ENCODE measurements around the gene ZNF598. TPM values are rescaled to one million over a fixed set of nuclear protein-coding genes. Genes with fewer than 3 reads are reported as not detected.

ZNF598 gene
- polyA plus RNA-seq (2011; rRNA removed): 8.2 and 10.7 TPM in 2 replicates
- polyA minus RNA-seq (2011; rRNA and poly(A)+ RNA removed): 7.2 and 7.8 TPM in 2 replicates

DNA sequence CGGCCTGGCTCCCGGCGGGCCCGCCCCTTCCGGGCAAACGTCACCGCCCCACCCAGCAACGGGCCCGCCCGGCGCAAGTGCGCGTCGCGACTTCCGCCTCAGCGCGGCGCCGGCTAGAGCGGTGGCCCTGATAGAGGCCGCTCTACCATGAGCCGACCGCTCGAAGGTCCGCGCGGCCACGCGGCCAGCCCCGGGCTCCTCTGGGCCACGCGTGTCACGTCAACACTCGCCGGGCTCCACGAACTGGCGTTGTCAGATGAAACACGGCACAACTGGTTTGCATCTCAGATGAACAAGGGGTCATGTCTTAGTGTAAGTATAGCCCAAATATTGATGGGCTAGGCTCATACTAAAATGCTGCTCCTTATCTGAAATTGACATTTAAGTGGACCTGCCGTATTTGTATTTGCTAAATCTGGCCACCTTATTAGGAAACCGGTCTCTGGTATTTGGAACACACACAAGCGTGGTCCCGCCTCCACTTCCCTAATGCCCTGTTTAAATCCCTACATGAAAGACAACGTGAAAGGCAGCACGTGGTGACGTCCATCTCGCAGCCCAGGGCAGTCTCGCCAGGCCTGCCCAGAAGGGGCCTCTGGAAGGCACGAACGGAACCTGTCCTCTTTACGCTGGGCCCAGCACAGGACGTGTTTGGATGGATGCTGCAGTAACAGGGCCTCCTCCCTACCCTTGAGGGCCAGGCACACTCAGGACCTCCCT lies at the start of gene ZNF598:
Gene ZNF598 (minus strand): TSS at position 31 of the 720 bp plus-strand sequence.
- ChIA-PET CTCF (no interaction called here), POLR2A (interaction anchor here (3.0 kb wide), 1 partner anchor 45 kb away, joined by 13 read pairs; the partner anchor contains the start of gene RPS2)
- TF ChIP-seq, protein P1, sequence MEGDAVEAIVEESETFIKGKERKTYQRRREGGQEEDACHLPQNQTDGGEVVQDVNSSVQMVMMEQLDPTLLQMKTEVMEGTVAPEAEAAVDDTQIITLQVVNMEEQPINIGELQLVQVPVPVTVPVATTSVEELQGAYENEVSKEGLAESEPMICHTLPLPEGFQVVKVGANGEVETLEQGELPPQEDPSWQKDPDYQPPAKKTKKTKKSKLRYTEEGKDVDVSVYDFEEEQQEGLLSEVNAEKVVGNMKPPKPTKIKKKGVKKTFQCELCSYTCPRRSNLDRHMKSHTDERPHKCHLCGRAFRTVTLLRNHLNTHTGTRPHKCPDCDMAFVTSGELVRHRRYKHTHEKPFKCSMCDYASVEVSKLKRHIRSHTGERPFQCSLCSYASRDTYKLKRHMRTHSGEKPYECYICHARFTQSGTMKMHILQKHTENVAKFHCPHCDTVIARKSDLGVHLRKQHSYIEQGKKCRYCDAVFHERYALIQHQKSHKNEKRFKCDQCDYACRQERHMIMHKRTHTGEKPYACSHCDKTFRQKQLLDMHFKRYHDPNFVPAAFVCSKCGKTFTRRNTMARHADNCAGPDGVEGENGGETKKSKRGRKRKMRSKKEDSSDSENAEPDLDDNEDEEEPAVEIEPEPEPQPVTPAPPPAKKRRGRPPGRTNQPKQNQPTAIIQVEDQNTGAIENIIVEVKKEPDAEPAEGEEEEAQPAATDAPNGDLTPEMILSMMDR (IDR thresholded peaks at IDR 0.05; ENCODE audit: low read depth, low read length): no peak

DNA sequence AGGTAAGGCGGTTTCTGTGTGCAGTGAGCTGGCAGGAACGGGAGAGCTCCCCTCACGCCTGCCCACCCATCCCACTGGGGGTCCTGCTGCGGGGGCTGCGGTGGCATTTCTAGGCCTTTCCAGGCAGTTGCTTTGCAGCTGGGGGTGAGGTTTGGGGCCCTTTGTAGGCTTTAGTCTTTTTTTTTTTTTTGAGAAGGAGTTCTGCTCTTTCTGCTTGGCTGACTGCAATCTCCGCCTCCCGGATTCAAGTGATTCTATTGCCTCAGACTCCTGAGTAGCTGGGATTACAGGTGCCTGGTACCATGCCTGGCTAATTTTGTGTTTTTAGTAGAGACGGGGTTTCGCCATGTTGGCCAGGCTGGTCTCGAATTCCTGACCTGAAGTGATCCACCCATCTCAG lies 49.3 kb upstream of the ZNF598 start:
- Histone ChIP-seq H3K27me3 (ENCODE audit: control insufficient read depth, insufficient read depth, low read length) (no peaks in the 10 kb centered on the region), H3K27ac (ENCODE audit: low read depth, low read length) (no peak overlapping the region), H3K4me3 (ENCODE audit: low read depth, low read length) (no peak overlapping the region), H3K9me3 (ENCODE audit: control insufficient read depth, insufficient read depth, low read length) (no peaks in the 10 kb centered on the region)
- ChIA-PET CTCF (no interaction called here), POLR2A (interaction anchor here (0.6 to 0.7 kb wide), 3 partner anchors 13 to 94 kb away, joined by 4 to 5 read pairs (median 4); partner anchors contain the start of gene RPS2)
- no peak for DNase-seq (ENCODE audit: low read depth, low spot score)
- TF ChIP-seq, protein P1 (IDR thresholded peaks at IDR 0.05; ENCODE audit: low read depth, low read length): no peak

More for the DNA sequence above, at the start of gene ZNF598:
- no peaks in the 10 kb centered on the region; the same call in 1 of the 2 replicates for H3K9me3 ChIP-seq (ENCODE audit: control insufficient read depth, insufficient read depth, low read length)
- H3K27ac ChIP-seq (ENCODE audit: low read depth, low read length): peak within 1 kb of the TSS; percentile 70
- DNase-seq (ENCODE audit: low read depth, low spot score): no peak
- H3K27me3 ChIP-seq (ENCODE audit: control insufficient read depth, insufficient read depth, low read length): no peaks in the 10 kb centered on the region
- H3K4me3 ChIP-seq (ENCODE audit: low read depth, low read length): peak within 1 kb of the TSS; percentile 64

DNA sequence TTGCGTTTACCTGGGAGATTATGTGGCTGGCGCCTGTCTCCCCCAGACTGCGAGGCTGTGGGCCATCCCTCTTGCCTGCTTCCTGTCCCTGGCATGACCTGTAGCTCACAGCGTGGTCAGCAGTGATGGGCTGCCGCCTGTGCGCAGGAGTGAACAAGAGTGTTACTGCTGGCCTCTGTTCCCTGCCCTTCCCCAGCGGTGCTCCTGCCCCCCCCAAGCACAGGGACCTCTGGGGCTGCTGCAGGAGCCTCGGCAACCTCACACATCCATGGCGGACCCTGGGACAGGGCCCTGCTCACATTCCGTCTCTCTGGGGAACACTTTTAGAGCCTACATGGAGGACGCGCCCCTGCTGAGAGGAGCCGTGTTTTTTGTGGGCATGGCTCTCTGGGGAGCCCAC lies 48.8 kb upstream of the ZNF598 start:
- ChIA-PET POLR2A (interaction anchor here (0.7 kb wide), 1 partner anchor 26 kb away, joined by 5 read pairs; no protein-coding TSS in a partner anchor), CTCF (no interaction called here)
- Histone ChIP-seq H3K27ac (ENCODE audit: low read depth, low read length) (no peak overlapping the region), H3K4me3 (ENCODE audit: low read depth, low read length) (no peak overlapping the region), H3K27me3 (ENCODE audit: control insufficient read depth, insufficient read depth, low read length) (no peaks in the 10 kb centered on the region), H3K9me3 (ENCODE audit: control insufficient read depth, insufficient read depth, low read length) (no peaks in the 10 kb centered on the region)
- TF ChIP-seq, protein P1 (IDR thresholded peaks at IDR 0.05; ENCODE audit: low read depth, low read length): no peak
- no peak for DNase-seq (ENCODE audit: low read depth, low spot score)

DNA sequence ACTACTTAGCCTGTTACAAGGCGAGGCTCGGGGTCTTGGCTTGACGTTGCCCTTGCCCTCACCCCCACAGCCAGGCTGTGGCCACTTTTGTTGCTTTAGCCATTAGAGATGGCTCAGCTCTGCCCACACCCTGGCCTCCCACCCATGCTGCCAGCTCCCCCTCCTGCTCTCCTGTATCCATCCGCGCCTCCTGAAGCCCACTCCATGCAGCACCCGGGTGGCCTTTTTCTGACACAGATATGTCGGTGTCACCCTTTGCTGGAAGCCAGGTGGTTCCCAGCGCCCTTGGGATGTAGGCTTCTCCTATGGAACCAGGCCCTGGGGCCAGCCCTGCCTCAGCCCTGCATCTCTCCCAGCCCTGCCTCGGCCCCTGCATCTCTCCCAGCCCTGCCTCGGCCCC lies 47.8 kb upstream of the ZNF598 start:
- ChIA-PET CTCF (interaction anchor here (1.8 to 2.2 kb wide), 2 partner anchors 33 to 83 kb away, joined by 7 to 49 read pairs; no protein-coding TSS in a partner anchor), POLR2A (no interaction called here)
- TF ChIP-seq, protein P1 (IDR thresholded peaks at IDR 0.05; ENCODE audit: low read depth, low read length): no peak
- H3K27me3 ChIP-seq (ENCODE audit: control insufficient read depth, insufficient read depth, low read length): no peaks in the 10 kb centered on the region
- H3K9me3 ChIP-seq (ENCODE audit: control insufficient read depth, insufficient read depth, low read length): no peaks in the 10 kb centered on the region
- H3K27ac ChIP-seq (ENCODE audit: low read depth, low read length): no peak overlapping the region
- DNase-seq (ENCODE audit: low read depth, low spot score): no peak
- H3K4me3 ChIP-seq (ENCODE audit: low read depth, low read length): no peak overlapping the region
